MCF 10A (cell line): ENCODE data around the gene DEF6. TPM values are rescaled to one million over a fixed set of nuclear protein-coding genes. Genes with fewer than 3 reads are reported as not detected.

ENCODE experiments used
- BruUV-seq: library from RNA; stranded (reverse); fragments of 400-500 nt; replicated peaks from 2 replicates; lab custom pipeline; 2021; lab: Mats Ljungman, UMichigan
- CTCF ChIA-PET: fragments of 300-600 bp; sonication (Branson Sonifier 250); formaldehyde crosslinking; extraction: SDS; loops from one replicate; lab custom pipeline; 2021; ENCODE audit warnings: antibody characterized with exemption, inconsistent platforms; lab: Yijun Ruan, JAX
- POLR2A ChIA-PET: fragments of 300-600, 350-650 bp; sonication (Branson Sonifier 250); formaldehyde crosslinking; extraction: SDS; loops from one replicate; lab custom pipeline; 2020; ENCODE audit warnings: antibody characterized with exemption, inconsistent platforms; lab: Yijun Ruan, JAX
- DNase-seq: peaks from one replicate; pipeline ENCODE4 v3.0.0-alpha.2; 2018; ENCODE audit not compliant: unreplicated experiment
- H3K27ac Mint-ChIP-seq: one replicate; pipeline ENCODE4 v1.8.0; 2022; ENCODE audit warnings: mild to moderate bottlenecking, low read depth, mixed read lengths; ENCODE audit not compliant: unreplicated experiment
- H3K27me3 Mint-ChIP-seq: one replicate; pipeline ENCODE4 v1.8.0; 2022; ENCODE audit warnings: mixed read lengths; ENCODE audit not compliant: insufficient read depth, unreplicated experiment
- H3K36me3 Mint-ChIP-seq: one replicate; pipeline ENCODE4 v1.8.0; 2022; ENCODE audit warnings: mild to moderate bottlenecking, moderate library complexity, mixed read lengths; ENCODE audit not compliant: insufficient read depth, unreplicated experiment
- H3K4me1 Mint-ChIP-seq: one replicate; pipeline ENCODE4 v1.8.0; 2022; ENCODE audit warnings: mixed read lengths; ENCODE audit not compliant: insufficient read depth, unreplicated experiment
- H3K4me3 Mint-ChIP-seq: one replicate; pipeline ENCODE4 v1.8.0; 2022; ENCODE audit warnings: mild to moderate bottlenecking, moderate library complexity, mixed read lengths; ENCODE audit not compliant: unreplicated experiment
- H3K9me3 Mint-ChIP-seq: one replicate; pipeline ENCODE4 v1.8.0; 2022; ENCODE audit warnings: mixed read lengths; ENCODE audit not compliant: unreplicated experiment
- CTCF ChIP-seq: fragments of 200-600 bp; IDR thresholded peaks from one replicate; pipeline ENCODE4 v1.8.0; 2022; ENCODE audit warnings: antibody characterized with exemption, mild to moderate bottlenecking; ENCODE audit not compliant: unreplicated experiment
- intact Hi-C: fragments of 100-400 bp; cut with micrococcal nuclease; formaldehyde crosslinking; loops from 2 replicates; pipeline ENCODE4 v1.14.1; 2022
- total RNA-seq: library from RNA; stranded (reverse); gene quantifications from 2 replicates; pipeline ENCODE4 v1.2.3, GENCODE V29; 2022

Gene DEF6
- total RNA-seq, 1 experiment from 2014 or later: 23.1 TPM

- POLR2A ChIA-PET: interaction anchor here (0.6 to 3.9 kb wide), 12 partner anchors 18 to 1675 kb away, joined by 3 to 41 read pairs (median 4); partner anchors contain the start of genes FANCE and RPL10A
These were observed 45.6 kb downstream of the DEF6 start for GRCh38 chr6:35343092-35343834.

GRCh38 chr6:35343835-35344550 lies 46.4 kb downstream of the DEF6 start:
- peaks cover 30% of the 10 kb centered on the region for H3K36me3 Mint-ChIP-seq
- no TSS peak for BruUV-seq
- H3K27ac Mint-ChIP-seq: peak overlapping the region; percentile 95
- peaks cover 5% of the 10 kb centered on the region for H3K27me3 Mint-ChIP-seq
- peak overlapping the region; percentile 82 for H3K4me3 Mint-ChIP-seq
- ChIA-PET CTCF (interaction anchor here (0.6 to 6.6 kb wide), 12 partner anchors 13 to 440 kb away, joined by 3 to 146 read pairs (median 4); partner anchors contain the start of genes DEF6, FANCE and RPL10A), POLR2A (interaction anchor here (0.6 to 3.9 kb wide), 14 partner anchors 17 to 1674 kb away, joined by 3 to 41 read pairs (median 4); partner anchors contain the start of genes FANCE and RPL10A)
- no peaks in the 10 kb centered on the region for H3K9me3 Mint-ChIP-seq
- H3K4me1 Mint-ChIP-seq: peaks cover 18% of the 10 kb centered on the region
- no peak for DNase-seq
- no peak for TF ChIP-seq CTCF
- intact Hi-C loops: loop anchor here (5.0 kb wide), 1 partner anchor 47 kb away; the partner anchor contains the start of gene DEF6

More at GRCh38 chr6:35343092-35343834, 45.6 kb downstream of the DEF6 start:
- peak overlapping the region; percentile 95 for H3K27ac Mint-ChIP-seq
- peaks cover 9% of the 10 kb centered on the region for H3K27me3 Mint-ChIP-seq
- peaks cover 28% of the 10 kb centered on the region for H3K36me3 Mint-ChIP-seq
- BruUV-seq: TSS peak; percentile 41
- DNase-seq: peak; percentile 5
- TF ChIP-seq CTCF: no peak
- H3K4me1 Mint-ChIP-seq: peaks cover 18% of the 10 kb centered on the region
- H3K4me3 Mint-ChIP-seq: peak overlapping the region; percentile 82
- intact Hi-C loops: loop anchor here (5.0 kb wide), 1 partner anchor 46 kb away; the partner anchor contains the start of gene DEF6
- CTCF ChIA-PET: interaction anchor here (0.6 to 6.6 kb wide), 17 partner anchors 14 to 394 kb away, joined by 3 to 146 read pairs (median 5); partner anchors contain the start of genes ARMC12, DEF6, FANCE and RPL10A
- H3K9me3 Mint-ChIP-seq: no peaks in the 10 kb centered on the region

- H3K27ac Mint-ChIP-seq: no peak overlapping the region
- CTCF ChIA-PET: interaction anchor here (0.6 to 1.9 kb wide), 5 partner anchors 10 to 99 kb away, joined by 3 to 5 read pairs (median 3); partner anchors contain the start of gene PPARD
- H3K27me3 Mint-ChIP-seq: no peaks in the 10 kb centered on the region
- DNase-seq: no peak
- H3K4me1 Mint-ChIP-seq: no peaks in the 10 kb centered on the region
- no peak overlapping the region for H3K4me3 Mint-ChIP-seq
- H3K36me3 Mint-ChIP-seq: peaks cover 79% of the 10 kb centered on the region
- intact Hi-C loops: no loop called here
- POLR2A ChIA-PET: no interaction called here
- no TSS peak for BruUV-seq
- no peaks in the 10 kb centered on the region for H3K9me3 Mint-ChIP-seq
- TF ChIP-seq CTCF: no peak
These were observed 53.8 kb downstream of the DEF6 start for GRCh38 chr6:35351422-35351821.
